GM12891 (cell line): Measurements from ENCODE around the gene PINLYP.

ENCODE experiments used
- PAX5 ChIP-seq: IDR thresholded peaks from 2 replicates; pipeline ENCODE4 v1.6.1; 2011; ENCODE audit warnings: low read length, moderate library complexity, mild to moderate bottlenecking; ENCODE audit not compliant: insufficient read depth, severe bottlenecking
- POLR2A ChIP-seq: IDR thresholded peaks from 2 replicates; pipeline ENCODE4 v1.6.1; 2011; ENCODE audit warnings: low read depth, low read length, control low read depth
- POLR2AphosphoS5 ChIP-seq: IDR thresholded peaks from 2 replicates; pipeline ENCODE4 v1.6.1; 2011; ENCODE audit warnings: low read depth, low read length, control low read depth
- POU2F2 ChIP-seq: IDR thresholded peaks from 2 replicates; pipeline ENCODE4 v1.6.1; 2011; ENCODE audit warnings: low read depth, mild to moderate bottlenecking, control low read depth, low read length, moderate library complexity
- SPI1 ChIP-seq: IDR thresholded peaks from 2 replicates; pipeline ENCODE4 v1.6.1; 2011; ENCODE audit warnings: low read depth, low read length, control low read depth
- TAF1 ChIP-seq: IDR thresholded peaks from 2 replicates; pipeline ENCODE4 v1.6.1; 2011; ENCODE audit warnings: low read depth, low read length, control low read depth

DNA sequence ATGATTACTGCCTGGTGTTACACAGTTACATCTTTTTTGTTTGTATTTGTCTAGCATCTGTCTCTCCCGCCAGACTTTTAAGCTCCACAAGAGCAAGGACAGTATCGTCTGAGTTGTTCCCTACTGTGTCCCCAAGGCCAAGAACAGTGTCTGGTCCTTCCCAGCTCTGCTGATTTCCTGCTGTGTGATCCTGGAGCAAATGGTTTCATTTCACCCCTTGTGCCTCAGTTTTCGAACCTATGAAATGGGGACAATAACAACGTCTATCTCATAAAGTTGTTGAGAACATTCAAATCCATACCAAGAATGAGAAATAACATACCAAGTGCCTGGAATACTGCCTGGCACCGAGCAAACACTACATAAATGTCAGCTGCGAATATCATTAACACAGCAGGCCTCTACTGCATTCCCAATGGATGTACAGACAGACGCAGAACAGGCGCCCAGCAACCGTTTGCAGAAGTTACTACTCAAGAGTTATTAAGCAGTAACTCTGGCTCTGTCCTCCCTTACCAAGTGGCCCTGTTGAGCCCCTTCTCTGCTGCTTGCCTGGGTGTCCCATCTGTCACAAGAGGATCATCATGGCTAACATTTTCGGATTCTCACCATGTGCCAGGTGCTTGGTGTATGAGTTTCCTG is 11.7 kb upstream of the PINLYP start:
- TF ChIP-seq POLR2A (no peak), POLR2AphosphoS5 (no peak), POU2F2 (no peak), PAX5 (no peak), TAF1 (no peak), SPI1 (no peak)
